HG03103 (cell line): ENCODE results near the gene FCHO1.
"Not testable (repeated sequence)": the region's sequence is repeated elsewhere in the genome, so short reads cannot be mapped to it uniquely, and the experiment has no call there.

Experiments
- ATAC-seq: cut with Tn5 transposase; IDR thresholded peaks from one replicate; pipeline ENCODE4 v1.9.1; 2021; ENCODE audit warnings: low read depth; ENCODE audit not compliant: unreplicated experiment

Gene FCHO1

DNA sequence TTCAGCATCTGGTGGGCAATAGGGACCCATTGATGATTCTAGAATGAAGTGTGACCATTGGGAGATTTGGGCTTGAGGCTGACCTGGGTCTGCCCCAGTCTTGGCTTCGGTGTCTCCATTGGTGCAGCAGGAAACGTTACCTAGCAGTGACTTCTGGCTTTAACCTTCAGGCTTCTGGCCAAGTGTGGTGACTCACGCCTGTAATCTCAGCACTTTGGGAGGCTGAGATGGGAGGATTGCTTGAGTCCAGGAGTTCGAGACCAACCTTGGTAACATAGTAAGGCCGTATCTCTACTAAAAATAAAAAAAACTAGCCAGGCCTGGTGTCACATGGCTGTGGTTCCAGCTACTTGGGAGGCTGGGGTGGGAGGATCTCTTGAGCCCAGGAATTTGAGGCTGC is 7.2 kb downstream of the FCHO1 start:
- ATAC-seq: no peak

GRCh38 chr19:17761148-17761547 is 9.9 kb downstream of the FCHO1 start:
- ATAC-seq: no peak

- ATAC-seq: no peak
Measured at GRCh38 chr19:17762505-17763229, 11.4 kb downstream of the FCHO1 start.

DNA sequence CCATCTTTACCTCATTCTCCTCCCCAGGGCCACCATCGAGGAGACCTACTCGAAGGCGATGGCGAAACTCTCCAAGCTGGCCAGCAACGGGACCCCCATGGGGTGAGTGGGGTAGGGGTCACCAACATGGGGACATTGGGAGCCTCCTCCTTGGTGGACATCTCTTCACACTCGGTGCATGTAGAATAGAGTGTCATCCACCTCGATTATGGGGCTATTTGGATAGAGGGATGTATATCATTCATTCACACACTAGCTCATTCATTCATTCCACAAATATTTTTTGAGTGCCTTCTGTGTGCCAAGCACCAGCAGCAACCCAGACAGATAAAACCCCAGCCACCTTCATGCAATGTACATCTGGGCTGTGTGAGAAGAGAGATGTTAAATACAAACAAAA is 13.1 kb downstream of the FCHO1 start:
- no peak for ATAC-seq

- no peak for ATAC-seq
Measured at GRCh38 chr19:17765069-17765618, 13.9 kb downstream of the FCHO1 start.

GRCh38 chr19:17766543-17767131 is 15.4 kb downstream of the FCHO1 start:
- no peak for ATAC-seq

- ATAC-seq: no peak
Measured at GRCh38 chr19:17767559-17767958, 16.3 kb downstream of the FCHO1 start.

DNA sequence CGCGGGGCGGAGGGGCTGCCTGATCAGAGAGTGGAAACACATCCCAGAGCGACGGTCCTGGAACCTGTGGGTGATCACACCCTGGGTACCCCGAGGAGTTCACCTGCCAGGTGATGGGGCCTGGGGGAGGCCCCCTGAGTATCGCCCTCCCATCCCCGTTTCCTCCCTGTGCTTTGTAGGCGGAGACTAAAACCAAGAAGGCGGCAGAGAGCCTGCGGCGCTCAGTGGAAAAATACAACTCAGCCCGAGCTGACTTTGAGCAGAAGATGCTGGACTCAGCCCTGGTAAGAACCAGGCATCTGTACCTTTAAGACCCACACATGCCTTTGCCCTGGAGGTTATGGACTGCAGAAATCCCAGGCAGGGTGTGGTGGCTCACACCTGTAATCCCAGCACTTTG is 19.3 kb downstream of the FCHO1 start:
- ATAC-seq: no peak

DNA sequence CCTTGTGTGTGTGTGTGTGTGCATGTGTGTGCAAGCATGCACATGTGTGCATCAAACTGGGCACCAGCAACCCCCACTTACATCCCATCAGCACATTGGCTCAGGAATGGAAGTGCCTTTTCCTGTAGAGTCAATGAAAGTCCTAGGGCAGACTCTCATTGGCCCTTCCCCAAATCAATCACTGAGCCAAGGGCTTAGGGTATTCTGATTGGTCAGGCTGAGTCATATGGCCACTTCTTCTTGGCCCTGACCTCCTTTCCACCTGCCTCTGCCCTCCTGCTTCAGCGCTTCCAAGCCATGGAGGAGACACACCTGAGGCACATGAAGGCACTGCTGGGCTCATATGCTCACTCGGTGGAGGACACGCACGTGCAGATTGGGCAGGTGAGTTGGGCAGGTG is 20.9 kb downstream of the FCHO1 start:
- ATAC-seq: no peak

- ATAC-seq: no peak
Measured at GRCh38 chr19:17775245-17775927, 24.1 kb downstream of the FCHO1 start.

GRCh38 chr19:17775991-17776803 is 24.9 kb downstream of the FCHO1 start:
- peak; percentile 78 for ATAC-seq

DNA sequence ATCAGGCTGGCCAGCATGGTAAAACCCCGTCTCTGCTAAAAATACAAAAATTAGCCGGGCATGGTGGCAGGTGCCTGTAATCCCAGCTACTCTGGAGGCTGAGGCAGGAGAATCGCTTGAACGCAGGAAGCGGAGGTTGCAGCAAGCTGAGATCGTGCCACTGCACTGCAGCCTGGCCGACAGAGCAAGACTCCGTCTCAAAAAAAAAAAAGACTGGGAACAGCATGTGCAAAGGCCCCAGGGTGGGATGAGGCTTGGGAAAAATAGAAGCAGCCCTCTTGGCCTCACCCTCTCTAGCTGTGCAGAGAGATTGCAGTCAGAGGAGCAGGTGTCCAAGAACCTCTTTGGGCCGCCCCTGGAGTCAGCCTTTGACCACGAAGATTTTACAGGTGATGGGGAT is 26.6 kb downstream of the FCHO1 start:
- not testable (repeated sequence) for ATAC-seq

DNA sequence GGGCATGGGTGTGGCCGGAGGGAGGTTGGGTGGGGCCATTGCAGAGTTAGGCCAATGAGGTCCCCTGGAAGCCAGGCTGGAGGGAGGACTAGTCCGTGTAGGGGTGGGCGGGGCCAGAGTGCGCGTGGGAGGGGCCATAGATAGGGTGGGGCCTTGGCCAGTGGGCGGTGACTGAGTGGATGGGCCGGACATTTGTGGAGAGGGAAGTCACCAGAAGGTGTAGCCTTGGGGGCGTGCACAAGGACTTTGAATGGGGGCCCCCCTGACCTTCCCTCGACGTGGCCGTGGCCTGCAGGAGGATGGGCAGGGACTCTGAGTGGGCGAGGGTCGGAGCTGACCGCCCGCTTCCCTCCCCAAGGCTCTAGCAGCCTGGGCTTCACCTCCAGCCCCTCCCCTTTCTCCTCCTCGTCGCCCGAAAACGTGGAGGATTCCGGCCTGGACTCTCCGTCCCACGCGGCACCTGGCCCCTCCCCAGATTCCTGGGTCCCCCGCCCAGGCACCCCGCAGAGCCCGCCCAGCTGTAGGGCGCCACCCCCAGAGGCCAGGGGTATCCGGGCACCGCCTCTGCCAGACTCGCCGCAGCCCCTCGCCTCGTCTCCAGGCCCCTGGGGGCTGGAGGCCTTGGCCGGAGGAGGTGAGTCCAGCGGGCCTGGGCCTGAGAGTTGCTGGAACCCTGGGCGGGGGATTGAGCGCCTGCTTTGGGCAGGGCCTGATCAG is 27.1 kb downstream of the FCHO1 start:
- no peak for ATAC-seq

- ATAC-seq: no peak
Measured at GRCh38 chr19:17778968-17779929, 28.0 kb downstream of the FCHO1 start.

- no peak for ATAC-seq
Measured at GRCh38 chr19:17780781-17781180, 29.5 kb downstream of the FCHO1 start.

DNA sequence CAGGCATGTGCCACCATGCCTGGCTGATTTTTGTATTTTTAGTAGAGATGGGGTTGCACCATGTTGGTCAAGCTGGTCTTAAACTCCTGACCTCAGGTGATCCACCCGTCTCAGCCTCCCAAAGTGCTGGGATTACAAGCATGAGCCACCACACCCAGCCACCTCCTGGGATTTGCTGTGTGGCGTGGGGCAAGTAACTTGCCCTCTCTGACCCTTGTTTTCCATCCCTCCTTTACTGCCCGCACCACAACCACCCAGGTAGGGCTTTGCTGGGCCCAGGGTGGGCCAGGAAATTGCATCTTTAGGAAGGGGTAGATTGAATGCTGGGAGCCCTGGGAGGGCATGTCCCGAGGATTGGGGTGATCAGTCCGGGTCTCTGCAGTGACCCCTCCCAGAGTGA is 32.4 kb downstream of the FCHO1 start:
- ATAC-seq: not testable (repeated sequence)

DNA sequence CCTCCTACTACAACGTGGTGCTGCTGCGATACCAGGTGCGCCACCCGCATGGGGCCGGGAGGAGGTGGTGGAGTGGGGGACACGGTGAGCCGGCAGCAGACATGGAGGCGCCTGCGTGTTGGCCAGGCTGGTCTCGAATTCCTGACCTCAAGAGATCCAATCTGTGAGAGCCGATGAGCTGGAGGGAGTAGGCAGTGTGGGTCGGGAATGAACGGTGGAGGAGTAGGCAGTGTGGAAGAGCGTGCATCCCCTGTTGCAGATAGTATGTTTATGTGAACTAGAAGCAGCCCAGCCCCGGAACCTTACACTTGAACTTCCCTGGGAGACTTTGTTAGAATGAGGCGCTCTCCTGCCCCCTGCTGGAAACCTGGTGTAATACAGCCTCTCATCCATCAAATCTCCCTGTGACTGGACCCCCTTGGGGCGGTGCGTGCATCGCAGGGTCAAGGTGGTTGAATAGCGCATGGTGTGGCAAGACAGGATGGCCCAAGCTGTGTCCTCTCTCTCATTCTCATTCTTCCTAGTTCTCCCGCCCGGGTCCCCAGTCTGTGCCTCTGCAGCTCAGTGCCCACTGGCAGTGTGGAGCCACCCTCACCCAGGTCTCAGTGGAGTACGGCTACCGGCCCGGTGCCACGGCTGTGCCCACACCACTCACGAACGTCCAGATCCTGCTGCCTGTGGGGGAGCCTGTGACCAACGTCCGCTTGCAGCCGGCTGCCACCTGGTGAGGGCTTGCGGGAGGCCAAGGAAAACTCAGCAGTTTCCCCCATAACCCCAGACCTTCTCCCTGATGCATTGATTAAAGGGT is 33.1 kb downstream of the FCHO1 start:
- no peak for ATAC-seq

DNA sequence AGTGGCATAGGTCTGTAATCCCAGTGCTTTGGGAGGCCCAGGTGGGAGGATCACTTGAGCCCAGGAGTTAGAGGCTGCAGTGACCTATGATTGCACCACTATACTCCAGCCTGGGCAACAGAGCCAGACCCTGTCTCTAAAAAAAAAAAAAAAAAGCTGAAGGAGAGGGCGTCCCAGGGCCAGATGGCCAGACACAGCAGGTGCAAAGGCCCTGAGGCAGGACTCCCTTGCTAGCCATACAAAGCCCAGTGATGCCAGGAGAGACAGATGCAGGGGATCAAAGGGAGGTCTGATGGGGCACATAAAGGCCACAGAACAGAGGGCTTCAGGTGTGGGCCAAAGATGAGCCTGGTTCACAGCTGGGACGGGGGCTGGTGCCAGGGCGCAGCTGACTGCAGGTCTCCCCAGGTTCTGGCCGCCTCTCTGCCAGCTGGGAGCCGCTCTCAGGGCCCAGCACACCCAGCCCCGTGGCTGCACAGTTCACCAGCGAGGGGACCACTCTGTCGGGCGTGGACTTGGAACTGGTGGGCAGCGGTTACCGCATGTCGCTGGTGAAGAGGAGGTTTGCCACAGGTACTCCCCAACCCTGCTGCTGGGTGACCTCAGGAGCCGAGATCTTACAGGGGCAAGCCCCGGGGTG is 36.1 kb downstream of the FCHO1 start:
- no peak for ATAC-seq
